Activated T-helper 1 cell treated with Interleukin-2 at 50 U/mL for 16 hours (primary cell): ENCODE measurements around the gene CD9.
A peak's percentile ranks its signal among the peaks of the same experiment; 100 is the strongest.
"Not testable (repeated sequence)": the region's sequence is repeated elsewhere in the genome, so short reads cannot be mapped to it uniquely, and the experiment has no call there.

Experiments
- DNase-seq: peaks from one replicate; pipeline ENCODE4 v3.0.0-alpha.2; 2020; ENCODE audit warnings: low read depth

CD9 gene

DNA sequence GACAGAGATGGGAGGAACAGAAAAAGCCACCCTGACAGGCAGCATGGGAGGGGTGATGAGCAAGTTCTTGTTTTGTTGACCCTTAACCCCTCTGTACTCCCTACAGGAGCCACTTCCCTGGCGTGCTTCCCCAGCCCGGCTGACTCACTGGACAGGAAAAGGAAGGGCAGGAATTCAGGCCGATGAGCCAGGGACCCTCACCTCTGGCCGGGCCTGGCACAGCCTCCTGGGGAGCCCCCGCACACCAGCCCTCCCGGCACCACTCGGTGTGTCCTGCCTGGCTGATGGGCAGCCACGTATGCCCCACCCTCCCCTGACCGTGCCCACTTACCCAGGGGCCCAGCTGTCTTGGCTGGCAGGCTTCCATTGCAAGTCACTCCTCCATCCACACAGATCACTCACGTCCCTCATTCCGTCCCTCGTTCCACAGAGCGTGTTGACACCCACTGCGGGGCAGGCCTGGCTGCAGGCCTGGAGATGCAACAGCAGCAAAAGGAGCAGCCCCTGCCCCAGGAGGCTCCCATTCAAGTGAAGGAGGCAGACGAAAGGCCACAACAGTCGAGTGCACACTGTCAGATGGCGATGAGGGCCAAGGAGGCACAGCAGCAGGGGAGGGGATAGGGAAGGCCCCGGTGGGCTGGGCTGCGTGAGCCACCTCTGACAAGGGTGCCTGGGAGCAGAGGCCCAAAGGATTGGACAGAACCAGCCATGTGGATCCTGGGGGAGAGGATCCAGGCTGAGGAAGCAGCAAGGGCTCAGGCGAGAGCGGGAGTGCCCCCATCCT lies 19.7 kb upstream of the CD9 start:
- DNase-seq, result no peak

DNA sequence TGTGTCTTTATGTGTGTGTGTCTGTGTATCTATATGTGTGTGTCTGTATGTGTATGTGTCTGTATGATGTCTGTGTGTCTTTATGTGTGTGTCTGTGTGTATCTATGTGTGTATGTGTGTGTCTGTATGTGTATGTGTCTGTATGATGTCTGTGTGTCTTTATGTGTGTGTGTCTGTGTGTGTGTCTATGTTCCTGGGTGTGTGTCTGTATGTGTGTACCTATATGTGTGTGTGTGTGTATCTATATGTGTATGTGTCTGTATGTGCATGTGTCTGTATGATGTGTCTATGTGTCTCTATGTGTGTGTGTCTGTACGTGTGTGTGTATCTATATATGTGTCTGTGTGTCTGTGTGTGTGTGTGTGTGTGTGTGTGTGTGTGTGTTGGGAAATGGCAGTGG lies 19.0 kb upstream of the CD9 start:
- no peak for DNase-seq

DNA sequence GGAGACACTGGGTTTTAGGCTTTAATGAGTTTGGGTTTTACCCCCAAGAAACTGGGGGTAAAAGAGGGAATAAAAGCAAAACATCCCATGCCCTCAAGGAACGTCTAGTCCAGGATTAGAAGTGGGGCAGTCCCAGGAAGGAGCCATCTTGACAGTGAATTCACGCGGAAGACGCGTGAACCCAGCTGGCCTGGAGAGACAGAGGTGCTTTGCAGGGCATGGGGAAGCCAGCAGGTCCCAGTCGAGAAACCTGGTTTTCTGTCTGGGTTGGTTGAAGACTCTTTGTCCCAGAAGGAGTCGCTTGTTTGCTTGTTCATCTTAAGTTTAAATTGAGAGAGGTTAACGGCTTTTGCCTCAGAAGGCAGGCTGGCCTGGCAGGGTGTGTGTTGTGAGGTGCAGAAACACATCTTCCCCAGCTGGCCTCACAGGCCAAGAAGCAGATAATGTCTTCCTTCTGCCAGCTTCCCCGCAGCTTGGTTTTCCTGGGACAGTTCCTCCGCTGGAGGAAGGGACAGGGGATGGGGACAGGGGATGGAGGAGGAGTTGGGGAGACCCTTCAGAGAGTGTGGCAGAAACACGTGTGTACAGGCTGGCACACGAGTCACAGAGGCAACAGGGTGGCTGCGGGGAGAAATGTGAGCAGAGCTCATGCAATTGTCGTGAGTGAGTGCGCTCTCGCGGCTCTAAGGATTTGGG lies 18.5 kb upstream of the CD9 start:
- no peak for DNase-seq

DNA sequence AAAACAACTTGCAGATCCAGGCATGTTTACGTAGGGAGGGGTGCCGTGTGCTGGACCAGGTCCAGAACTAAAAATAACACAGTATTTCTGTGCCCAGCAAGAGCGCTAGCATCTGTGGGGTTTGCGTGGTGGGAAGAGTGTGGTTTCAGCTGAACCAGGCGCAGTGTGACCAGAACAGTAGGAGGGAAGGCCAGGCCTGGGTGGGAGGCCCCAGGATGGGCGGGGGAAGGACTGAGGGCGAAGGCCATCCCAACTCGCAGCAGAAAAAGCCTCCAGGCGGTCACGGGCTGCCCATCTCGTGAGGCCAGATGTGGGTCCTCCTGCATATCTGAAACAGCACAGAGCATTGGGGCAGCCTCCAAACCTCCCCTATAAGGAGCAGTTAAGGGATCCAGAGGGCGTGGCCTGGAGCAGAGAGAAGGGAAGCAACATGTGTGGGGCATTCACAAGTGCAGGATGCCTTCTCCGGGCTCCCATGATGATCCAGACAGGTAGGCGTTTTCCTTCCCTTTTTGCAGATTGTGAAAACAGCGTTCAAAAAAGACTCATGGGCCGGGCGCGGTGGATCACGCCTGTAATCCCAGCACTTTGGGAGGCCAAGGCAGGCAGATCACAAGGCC lies 17.8 kb upstream of the CD9 start:
- DNase-seq, result no peak

DNA sequence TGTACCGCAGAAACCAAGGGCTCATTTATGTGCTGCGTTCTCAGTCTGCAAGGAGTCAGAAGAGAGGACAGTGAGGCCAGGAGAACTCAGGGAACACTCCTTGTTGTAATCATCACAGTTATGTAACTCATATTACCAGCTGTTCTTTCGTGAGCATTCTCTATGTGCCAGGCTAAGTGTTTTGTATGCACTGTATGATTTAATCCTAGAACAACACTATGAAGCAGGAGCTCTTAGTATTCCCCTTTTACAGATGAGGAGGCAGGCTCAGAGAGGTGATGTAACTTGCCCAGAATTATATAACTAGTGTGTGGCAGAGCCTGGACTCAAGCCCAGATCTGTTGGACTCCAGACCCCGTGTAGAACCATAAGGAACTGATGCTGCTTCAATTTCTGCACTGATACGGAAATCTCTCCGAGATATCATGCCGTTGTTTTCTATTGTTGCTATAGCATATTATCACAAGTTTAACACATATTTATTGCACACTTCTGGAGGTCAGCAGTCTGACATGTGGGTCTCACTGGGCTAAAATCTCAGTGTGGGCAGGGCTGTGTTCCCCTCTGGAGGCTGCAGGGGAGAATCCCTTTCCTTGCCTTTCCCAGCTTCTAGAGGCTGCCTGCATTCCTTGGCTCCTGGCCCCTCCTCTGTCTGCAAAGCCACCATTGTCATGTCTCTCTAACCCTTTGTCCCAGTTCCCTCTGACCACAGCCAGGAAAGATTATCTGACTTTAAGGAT lies 16.3 kb upstream of the CD9 start:
- no peak for DNase-seq

DNA sequence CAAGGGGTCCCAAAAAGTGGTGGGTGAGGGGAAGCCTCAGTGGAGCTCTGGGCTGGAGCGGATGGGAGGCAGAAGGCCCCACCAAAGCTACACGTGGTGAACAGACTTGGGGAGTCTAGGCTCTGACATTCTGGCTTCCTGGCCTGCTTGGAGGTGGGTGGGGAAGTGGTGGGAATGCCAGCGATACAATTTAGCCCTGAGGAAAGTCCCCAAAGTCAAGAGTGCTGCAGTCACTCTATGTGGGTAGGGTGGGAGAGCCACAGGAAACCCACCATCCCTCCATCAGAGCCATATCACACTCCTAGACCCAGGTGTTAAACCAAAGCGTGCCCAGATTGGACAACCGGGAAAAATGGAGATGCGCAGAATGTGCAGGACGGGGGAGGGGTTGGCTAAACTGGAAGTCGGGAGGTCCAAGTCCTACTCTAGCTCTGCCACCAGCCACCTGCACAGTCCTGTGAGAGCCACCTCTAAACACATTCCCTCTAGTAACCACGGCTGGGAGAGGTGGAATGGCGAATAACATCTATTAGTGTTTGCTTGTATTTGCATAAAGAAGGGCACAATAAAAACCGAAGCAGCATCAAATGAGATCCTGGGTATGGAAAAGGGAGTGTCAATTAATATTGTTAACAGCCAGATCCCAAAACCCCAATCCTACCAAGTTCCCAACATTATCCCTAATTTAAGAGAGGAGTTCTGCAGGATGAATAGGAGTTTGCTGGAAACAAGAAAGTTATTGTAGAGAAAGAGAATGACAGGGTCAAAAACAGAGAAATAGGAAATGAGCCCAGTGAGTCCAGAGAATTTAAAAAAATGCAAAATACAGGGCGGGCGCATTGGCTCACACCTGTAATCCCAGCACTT lies 14.0 kb upstream of the CD9 start:
- DNase-seq, result no peak

DNA sequence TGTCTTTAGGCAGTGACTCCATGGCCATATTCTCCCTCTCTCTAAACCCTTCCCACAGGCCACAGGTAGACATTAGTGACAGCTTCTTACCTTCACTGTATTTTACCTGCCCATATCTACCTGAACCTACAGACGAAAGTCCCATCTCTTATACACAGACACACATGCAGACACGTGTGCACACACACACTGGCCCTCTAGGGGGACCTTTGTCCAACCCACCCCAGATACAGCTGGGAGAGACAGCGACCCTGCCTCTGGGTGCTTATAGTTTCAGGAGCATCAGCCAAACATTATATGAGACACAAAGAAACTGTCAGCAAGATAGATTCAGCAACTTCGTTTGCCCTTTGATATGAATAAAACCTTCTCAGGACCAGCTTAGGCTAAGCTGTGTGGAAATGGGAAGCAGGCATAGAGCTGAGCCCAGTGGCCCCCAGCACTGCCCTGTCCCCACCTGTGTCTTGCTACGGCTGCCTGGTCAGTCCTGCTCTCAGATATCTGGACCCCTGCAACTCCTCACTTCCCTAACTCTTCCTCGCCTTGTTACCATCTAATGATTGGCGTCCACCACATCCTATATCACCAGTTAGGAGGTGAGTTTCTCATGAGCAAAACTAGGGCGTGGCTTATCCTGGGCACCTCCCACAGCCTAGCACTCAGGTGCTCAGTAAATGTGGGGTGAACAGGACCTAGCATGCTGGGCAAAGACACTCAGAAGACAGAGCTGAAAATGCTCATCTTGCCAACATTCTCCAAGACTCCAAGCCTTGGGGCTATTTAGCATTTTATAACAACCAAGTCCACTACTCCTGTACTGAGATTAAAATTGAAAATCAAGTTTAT lies 12.0 kb upstream of the CD9 start:
- no peak for DNase-seq

DNA sequence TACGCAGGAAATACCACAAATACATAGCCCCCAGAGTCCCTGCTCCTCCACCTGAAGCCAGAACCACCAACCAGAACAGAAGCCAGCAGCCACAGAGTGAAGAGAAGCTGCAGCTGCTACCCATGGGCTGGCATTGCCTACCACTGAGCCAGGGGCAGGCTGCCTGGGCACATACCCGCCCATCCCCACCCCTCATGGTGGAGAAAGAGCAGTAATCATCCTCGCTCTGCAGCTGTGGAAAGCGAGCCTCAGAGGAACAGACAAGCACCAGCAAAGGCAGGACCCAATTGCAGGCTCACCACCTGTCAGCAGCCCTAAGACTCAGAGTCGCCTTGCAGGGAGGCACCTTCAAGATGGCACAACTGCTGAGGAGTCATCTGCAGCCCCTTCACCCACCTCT lies 11.2 kb upstream of the CD9 start:
- DNase-seq, result no peak

DNA sequence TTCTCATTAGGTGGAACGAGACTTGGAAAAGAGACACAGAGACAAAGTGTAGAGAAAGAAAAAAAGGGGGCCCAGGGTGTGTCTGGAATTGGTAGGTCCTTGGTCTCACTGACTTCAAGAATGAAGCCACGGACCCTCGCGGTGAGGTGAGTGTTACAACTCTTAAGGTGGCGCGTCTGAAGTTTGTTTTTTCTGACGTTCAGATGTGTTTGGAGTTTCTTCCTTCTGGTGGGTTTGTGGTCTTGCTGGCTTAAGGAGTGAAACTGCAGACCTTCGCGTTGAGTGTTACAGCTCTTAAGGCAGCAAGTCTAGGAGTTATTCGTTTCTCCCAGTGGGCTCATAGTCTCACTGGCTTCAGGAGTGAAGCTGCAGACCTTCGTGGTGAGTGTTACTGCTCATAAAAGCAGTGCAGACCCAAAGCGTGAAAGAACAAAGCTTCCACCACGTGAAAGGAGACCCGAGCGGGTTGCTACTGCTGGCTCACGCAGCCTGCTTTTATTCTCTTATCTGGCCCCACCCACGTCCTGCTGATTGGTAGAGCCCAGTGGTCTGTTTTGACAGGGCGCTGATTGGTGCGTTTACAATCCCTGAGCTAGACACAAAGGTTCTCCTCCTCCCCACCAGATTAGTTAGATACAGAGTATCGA lies 10.1 kb upstream of the CD9 start:
- DNase-seq, result not testable (repeated sequence)

DNA sequence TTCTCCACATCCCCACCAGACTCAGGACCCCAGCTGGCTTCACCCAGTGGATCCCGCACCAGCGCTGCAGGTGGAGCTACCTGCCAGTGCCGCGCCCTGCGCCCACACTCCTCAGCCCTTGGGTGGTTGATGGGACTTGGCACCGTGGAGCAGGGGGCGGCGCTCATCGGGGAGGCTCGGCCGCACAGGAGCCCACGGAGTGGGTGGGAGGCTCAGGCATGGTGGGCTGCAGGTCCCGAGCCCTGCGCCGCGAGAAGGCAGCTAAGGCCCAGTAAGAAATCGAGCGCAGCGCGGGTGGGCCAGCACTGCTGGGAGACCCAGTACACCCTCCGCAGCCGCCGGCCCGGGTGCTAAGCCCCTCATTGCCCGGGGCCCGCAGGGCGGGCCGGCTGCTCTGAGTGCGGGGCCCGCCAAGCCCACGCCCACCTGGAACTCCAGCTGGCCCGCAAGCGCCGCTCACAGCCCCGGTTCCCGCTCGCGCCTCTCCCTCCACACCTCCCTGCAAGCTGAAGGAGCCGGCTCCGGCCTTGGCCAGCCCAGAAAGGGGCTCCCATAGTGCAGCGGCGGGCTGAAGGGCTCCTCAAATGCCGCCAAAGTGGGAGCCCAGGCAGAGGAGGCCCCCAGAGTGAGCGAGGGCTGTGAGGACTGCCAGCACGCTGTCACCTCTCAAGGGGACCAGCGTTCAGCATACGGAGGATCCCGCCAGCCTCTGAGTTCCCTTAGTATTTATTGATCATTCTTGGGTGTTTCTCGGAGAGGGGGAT lies 9.3 kb upstream of the CD9 start:
- not testable (repeated sequence) for DNase-seq

DNA sequence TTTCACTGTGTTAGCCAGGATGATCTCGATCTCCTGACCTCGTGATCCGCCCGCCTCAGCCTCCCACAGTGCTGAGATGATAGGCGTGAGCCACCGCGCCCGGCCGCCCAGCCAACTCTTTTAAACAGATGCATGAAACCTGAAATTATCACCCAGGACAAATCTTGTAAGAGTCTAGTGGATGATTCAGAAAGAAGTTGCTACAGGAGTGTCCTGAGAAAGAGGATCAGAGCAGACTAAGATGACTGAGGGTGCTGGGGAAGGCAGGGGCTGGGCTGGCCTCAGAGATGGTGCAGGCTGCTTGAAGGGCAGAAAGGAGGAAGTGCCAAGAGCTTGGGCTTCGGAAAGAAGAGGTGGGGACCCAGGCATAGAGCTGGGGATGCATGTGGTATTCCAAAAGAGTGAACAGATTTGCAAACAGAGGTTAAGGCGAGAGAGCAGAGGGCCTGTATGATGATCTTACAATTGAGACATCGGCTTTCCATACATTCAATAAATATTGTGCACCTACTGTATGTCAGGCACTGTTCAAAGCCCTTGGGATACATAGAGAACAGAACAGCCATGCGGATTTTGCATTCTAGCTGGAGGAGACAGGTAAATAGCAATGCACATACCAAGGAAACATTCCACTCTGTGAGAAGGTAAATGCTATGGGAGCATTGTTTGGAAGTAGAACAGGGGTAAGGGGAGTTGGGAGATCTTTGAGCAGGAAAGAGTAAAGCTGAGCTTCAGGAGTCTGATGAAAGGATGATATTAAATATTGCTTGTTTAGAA lies 7.4 kb upstream of the CD9 start:
- DNase-seq, result no peak

DNA sequence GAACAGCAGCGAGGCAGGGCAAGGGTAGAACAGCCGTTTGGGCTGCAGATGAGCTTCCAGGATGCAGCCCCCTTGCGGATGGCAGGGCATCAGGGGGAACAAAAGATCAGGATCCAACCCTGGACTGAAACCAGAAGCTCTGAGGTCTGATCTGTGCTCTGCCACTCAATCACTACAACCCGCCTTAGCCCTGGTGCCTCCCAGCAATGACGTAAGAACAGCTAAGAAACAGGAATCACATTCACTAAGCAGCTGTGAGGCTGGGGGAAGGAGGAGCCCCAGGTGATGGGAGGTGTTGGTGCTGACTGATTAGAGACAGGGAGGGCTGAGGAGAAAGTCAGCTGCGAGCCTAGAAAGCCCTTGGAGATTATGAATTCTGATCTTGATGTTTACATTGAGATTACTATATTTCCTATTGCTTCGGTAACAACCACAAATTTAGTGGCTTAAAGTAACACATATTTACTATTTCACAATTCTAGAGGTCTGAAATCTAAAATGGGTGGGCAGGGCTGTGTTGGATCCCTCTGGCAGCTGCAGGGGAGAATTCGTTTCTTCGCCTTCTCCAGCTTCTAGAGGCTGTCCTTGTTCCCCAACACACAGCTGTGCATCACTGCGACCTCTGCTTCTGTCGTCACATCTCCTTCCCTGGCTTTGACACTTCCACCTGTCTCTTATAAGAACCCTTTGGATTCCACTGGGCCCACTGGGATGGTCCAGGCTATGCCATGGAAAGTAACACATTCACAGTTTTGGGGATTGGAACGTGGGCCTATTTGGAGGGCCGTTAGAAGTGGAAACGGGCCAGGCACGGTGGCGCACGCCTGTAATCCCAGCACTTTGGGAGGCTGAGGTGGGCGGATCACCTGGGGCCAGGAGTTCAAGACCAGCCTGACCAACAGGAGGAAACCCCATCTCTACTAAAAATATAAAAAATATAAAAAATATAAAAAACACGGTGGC lies 6.1 kb upstream of the CD9 start:
- DNase-seq, result no peak

DNA sequence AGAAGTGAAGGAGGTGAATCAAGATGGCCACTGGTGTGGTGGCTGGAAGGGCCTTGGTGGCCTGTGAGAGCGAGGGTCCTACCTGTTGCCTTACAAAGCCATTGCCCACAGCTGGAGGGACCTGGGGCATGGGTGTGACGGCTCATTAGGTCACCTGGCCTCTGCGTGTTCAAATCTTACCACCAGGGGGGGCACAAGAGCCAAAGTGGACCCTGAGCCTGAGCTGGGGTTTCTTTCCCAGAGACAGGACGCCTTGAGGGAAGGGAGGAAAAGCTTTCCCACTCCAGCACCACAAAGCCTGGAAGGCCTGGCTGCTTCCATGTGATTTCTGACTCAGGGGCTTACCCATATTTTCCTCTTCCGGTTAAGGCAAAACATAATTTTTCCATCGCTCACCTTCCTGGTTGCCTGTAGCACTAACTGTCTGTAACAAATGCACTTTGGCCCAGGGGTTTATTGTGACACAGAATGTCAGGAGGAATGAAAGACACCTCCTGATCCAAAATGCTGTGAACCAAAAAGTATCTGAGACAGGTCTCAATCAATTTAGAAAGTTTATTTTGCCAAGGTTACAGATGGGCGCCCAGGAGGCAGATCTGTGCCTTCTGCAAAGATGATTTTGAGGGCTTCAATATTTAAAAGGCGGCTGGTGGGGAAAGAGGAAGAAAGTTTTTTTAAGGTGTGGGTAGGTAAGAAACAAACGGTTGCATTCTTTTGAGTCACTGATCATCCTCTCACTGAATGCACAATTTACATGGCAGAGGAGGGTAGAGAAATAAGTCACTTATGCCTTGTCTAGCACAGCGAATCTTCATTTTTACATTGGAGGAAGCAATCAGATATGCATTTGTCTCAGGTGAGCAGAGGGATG lies 4.3 kb upstream of the CD9 start:
- peak; percentile 57 for DNase-seq

DNA sequence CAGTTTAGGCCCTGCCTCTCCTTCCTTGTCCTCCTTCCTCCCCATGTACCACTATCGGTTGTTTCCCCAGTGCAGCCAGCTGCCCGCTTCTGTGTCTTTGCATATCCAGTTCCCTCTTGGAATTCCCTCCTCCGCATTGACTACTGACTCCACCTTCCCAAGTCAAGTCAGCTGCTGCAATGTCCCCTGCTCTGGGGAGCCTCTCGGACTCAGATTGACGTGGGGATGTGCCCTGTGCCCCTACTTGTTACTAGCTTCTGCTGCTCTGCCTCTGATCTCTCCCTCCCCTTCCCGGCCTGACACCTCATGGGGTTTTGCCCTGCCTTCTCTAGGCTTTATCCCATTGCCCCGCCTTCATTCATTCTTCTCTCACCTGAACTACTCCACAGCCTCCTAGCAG lies 2.1 kb upstream of the CD9 start:
- no peak for DNase-seq

DNA sequence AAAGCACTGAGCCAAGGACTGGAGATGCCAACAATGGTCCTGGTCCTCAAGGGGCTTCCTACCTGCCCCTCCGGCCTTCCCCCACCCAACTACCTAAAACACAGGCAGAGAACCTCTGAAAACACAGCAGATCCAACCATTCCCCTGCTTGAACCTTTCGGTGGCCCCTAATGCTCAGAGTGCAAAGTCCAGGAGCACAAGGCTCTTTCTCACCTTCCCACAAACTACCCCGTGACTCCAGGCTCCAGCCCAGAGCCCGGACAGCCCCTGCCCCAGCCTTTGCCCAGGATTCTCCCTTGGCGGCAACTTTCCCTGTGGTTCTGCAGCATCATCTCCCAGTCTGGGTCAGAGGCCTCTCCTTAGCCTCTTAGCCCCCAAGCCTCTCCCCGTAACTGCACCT lies 1.6 kb upstream of the CD9 start:
- no peak for DNase-seq

DNA sequence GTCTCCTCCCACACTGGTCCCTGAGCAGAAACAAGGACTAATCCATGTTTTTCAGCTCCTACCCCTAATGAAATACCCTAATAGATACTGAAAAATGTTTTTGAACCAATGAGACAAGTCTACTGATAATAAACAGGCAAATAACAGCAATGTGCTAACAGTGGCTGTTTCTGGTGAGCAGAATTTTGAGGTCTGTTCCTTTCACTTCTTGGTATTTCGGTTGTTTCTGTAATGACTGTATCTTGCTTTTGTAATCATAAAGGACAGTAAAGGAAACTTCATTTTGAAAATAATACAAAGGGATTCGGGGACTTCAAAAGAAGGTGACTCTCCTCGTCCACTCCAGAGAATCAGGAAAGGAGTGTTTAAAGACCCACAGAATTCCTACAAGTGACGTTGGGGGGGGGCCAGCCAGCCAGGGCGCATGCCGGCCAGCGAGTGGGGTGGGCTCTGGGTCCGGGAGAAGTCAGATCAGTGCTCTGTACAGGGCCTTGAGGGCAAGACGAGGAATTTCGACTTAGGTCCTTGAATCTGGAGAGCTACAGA lies 1.1 kb upstream of the CD9 start:
- no peak for DNase-seq
